Measurements from ENCODE around the gene FN3KRP. TPM values are rescaled to one million over a fixed set of nuclear protein-coding genes. Genes with fewer than 3 reads are reported as not detected.

FN3KRP gene
- total and polyA plus RNA-seq, 10 of the 15 experiments (the other 5 are each of a cell fraction or from before 2014, with no cell fraction given), result 1.8 to 50.5 (median 26.5) TPM

GRCh38 chr17:82775001-82775823 is 58.7 kb downstream of the FN3KRP start:
- no peak for FAIRE-seq
- H3K9me3 ChIP-seq (replicated peaks; ENCODE audit: control insufficient read depth, insufficient read depth, low read length), result no peaks in the 10 kb centered on the region
- 85% methylated on average over 31 of the region's 34 CpGs for WGBS (ENCODE audit: insufficient coverage, insufficient replicate concordance, low lambda C conversion rate, missing lambda C conversion rate)
- H4K20me1 ChIP-seq (ENCODE audit: control insufficient read depth, insufficient read depth), result no peaks in the 10 kb centered on the region
- no peak for ATAC-seq
- H3K79me2 ChIP-seq (ENCODE audit: control insufficient read depth, insufficient read depth, low read length), result no peaks in the 10 kb centered on the region
- ChIA-PET RAD21 (ENCODE audit: unreplicated experiment) (no interaction called here), SMC1A (ENCODE audit: uncharacterized antibody, unreplicated experiment) (no interaction called here), CTCF (no interaction called here), POLR2A (no interaction called here)
- no peak overlapping the region for H3K27ac ChIP-seq (ENCODE audit: control insufficient read depth, insufficient read depth)
- in situ Hi-C loops (cut with MboI) (no loop called here), intact Hi-C loops (cut with micrococcal nuclease; ENCODE audit: unreplicated experiment) (no loop called here)
- peaks cover 17% of the 10 kb centered on the region for H3K4me1 ChIP-seq (ENCODE audit: control insufficient read depth, insufficient read depth, low read length)
- no peak for DNase-seq (ENCODE audit: low read depth, low spot score)
- H3K27me3 ChIP-seq (replicated peaks in 1 of 2; ENCODE audit: control insufficient read depth in 2 of 2, insufficient read depth in 2 of 2, low read length in 1 of 2), result no peaks in the 10 kb centered on the region
- H3K4me2 ChIP-seq (ENCODE audit: control insufficient read depth, insufficient read depth), result peak overlapping the region; percentile 38; the same call in 1 of the 2 replicates
- H3K9ac ChIP-seq (ENCODE audit: control insufficient read depth, insufficient read depth, low read length), result no peak overlapping the region
- no TSS peak for BruUV-seq (replicated peaks)
- H3K36me3 ChIP-seq (ENCODE audit: control insufficient read depth in 2 of 2, insufficient read depth in 2 of 2, low read length in 1 of 2), result peaks cover 0 to 9% of the 10 kb centered on the region in 2 experiments; a peak in 3 of 4 replicates
- H2AFZ ChIP-seq (ENCODE audit: control insufficient read depth, low read depth, low read length), result peak overlapping the region; percentile 51
- H3K4me3 ChIP-seq, result no peak overlapping the region
- no peak for TF ChIP-seq POLR2A (IDR thresholded peaks at IDR 0.05; ENCODE audit: low read depth, low read length)
- TF ChIP-seq MAX (IDR thresholded peaks at IDR 0.05; ENCODE audit: low read depth, low read length), result no peak
- TF ChIP-seq RFX5 (IDR thresholded peaks at IDR 0.05; ENCODE audit: low read depth, low read length), result no peak
- TF ChIP-seq MEF2A (IDR thresholded peaks at IDR 0.05; ENCODE audit: insufficient read depth, low read depth, low read length), result no peak
- TF ChIP-seq JUND (IDR thresholded peaks at IDR 0.05; ENCODE audit: low read depth, low read length), result no peak
- peak; percentile 59 for TF ChIP-seq RAD21 (IDR thresholded peaks at IDR 0.05; ENCODE audit: insufficient read depth, low read depth, low read length)
- TF ChIP-seq HSF1 (IDR thresholded peaks at IDR 0.05; ENCODE audit: low read depth, low read length), result no peak
- TF ChIP-seq, protein P1, sequence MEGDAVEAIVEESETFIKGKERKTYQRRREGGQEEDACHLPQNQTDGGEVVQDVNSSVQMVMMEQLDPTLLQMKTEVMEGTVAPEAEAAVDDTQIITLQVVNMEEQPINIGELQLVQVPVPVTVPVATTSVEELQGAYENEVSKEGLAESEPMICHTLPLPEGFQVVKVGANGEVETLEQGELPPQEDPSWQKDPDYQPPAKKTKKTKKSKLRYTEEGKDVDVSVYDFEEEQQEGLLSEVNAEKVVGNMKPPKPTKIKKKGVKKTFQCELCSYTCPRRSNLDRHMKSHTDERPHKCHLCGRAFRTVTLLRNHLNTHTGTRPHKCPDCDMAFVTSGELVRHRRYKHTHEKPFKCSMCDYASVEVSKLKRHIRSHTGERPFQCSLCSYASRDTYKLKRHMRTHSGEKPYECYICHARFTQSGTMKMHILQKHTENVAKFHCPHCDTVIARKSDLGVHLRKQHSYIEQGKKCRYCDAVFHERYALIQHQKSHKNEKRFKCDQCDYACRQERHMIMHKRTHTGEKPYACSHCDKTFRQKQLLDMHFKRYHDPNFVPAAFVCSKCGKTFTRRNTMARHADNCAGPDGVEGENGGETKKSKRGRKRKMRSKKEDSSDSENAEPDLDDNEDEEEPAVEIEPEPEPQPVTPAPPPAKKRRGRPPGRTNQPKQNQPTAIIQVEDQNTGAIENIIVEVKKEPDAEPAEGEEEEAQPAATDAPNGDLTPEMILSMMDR (IDR thresholded peaks at IDR 0.05 in 2 of 3, conservative IDR thresholded peaks at IDR 0.05 in 1 of 3; ENCODE audit: control insufficient read depth in 2 of 3, extremely low read depth in 1 of 3, insufficient read depth in 1 of 3, low read depth in 3 of 3, low read length in 3 of 3), result peak; percentile 44 to 73 (median 49); a peak in 5 of 6 replicates
- TF ChIP-seq, protein P2, sequence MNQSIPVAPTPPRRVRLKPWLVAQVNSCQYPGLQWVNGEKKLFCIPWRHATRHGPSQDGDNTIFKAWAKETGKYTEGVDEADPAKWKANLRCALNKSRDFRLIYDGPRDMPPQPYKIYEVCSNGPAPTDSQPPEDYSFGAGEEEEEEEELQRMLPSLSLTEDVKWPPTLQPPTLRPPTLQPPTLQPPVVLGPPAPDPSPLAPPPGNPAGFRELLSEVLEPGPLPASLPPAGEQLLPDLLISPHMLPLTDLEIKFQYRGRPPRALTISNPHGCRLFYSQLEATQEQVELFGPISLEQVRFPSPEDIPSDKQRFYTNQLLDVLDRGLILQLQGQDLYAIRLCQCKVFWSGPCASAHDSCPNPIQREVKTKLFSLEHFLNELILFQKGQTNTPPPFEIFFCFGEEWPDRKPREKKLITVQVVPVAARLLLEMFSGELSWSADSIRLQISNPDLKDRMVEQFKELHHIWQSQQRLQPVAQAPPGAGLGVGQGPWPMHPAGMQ (IDR thresholded peaks at IDR 0.05; ENCODE audit: borderline replicate concordance), result no peak
- no peak for TF ChIP-seq RBBP5 (conservative IDR thresholded peaks at IDR 0.05)
- TF ChIP-seq ESRRA (IDR thresholded peaks at IDR 0.05; ENCODE audit: low read length), result no peak
- TF ChIP-seq SMC3 (IDR thresholded peaks at IDR 0.05; ENCODE audit: borderline replicate concordance, low read length), result peak; percentile 31
- TF ChIP-seq IRF3 (IDR thresholded peaks at IDR 0.05), result no peak
- no peak for TF ChIP-seq EP300 (IDR thresholded peaks at IDR 0.05; ENCODE audit: borderline replicate concordance in 1 of 2, control insufficient read depth in 1 of 2, low read depth in 2 of 2, low read length in 2 of 2)
- TF ChIP-seq NFYB (IDR thresholded peaks at IDR 0.05; ENCODE audit: insufficient read depth, low read depth, low read length), result no peak
- TF ChIP-seq CEBPB (IDR thresholded peaks at IDR 0.05; ENCODE audit: borderline replicate concordance in 1 of 2, low read depth in 2 of 2, low read length in 2 of 2), result no peak
- no peak for TF ChIP-seq HCFC1 (IDR thresholded peaks at IDR 0.05; ENCODE audit: low read length)
- 0 out of 4 replicates have a peak, but pooled peaks of 1 of the 2 experiments have one; percentile 18 for TF ChIP-seq IKZF2 (IDR thresholded peaks at IDR 0.05)

Data from GM12878 (cell line).